ENCODE results near the gene CABS1. TPM values are rescaled to one million over a fixed set of nuclear protein-coding genes. Genes with fewer than 3 reads are reported as not detected.

CABS1 gene
- total RNA-seq, 1 donor from 2014 or later, result not detected

DNA sequence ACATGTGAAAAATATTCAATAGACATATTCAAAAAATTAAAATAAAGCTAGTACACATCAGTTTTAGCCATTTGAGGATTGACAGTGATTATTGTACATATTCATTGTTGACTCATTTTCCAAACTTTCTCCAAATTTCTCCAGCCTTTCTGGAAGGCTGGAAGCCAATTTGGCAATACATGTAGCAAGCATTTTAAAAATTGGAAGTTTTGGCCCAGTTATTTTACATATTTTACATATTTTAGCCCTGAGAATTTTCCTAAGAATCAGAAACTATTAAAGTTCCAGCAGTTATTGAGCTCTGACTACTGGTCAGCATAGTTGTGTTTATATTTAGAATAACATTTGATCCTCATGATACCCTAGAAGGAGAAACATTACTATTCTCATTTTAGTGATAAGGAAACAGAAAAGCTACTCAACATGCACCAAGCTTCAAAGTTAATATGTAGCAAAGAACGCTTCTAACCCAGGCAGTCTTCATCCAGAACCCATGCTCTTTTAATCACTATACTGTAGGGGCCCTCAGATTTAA, 3.2 kb downstream of the CABS1 start:
- DNase-seq (ENCODE audit: low spot score), result no peak
- intact Hi-C loops (cut with micrococcal nuclease), result no loop called here
- Mint-ChIP-seq H3K36me3 (ENCODE audit: low read depth) (no peaks in the 10 kb centered on the region), H3K27ac (no peak overlapping the region), H3K4me1 (ENCODE audit: low read depth) (no peaks in the 10 kb centered on the region), H3K4me3 (no peak overlapping the region), H3K27me3 (ENCODE audit: insufficient read depth) (no peaks in the 10 kb centered on the region), H3K9me3 (no peaks in the 10 kb centered on the region)

DNA sequence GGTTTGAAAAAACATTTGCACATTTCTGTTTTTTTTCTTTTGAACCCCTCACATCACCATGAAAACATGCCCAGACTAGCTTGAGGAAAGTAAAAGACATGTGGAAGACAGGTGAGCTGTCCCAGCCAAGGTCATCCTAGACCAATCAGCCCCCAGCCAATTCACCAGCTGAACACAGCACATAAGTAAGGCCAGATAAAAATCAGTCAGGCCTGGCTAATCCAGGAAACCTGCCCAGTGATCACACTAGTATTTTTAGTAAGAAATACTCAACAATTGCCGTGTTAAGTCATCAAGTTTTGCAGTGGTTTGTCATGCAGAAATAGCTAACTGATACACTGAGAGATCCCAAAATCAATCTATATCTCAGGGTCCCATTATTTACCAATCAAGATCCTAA, 21.4 kb downstream of the CABS1 start:
- intact Hi-C loops (cut with micrococcal nuclease), result no loop called here
- Mint-ChIP-seq H3K36me3 (ENCODE audit: low read depth) (no peaks in the 10 kb centered on the region), H3K4me3 (no peak overlapping the region), H3K27ac (no peak overlapping the region), H3K9me3 (no peaks in the 10 kb centered on the region), H3K4me1 (ENCODE audit: low read depth) (no peaks in the 10 kb centered on the region), H3K27me3 (ENCODE audit: insufficient read depth) (no peaks in the 10 kb centered on the region)
- no peak for DNase-seq (ENCODE audit: low spot score)

DNA sequence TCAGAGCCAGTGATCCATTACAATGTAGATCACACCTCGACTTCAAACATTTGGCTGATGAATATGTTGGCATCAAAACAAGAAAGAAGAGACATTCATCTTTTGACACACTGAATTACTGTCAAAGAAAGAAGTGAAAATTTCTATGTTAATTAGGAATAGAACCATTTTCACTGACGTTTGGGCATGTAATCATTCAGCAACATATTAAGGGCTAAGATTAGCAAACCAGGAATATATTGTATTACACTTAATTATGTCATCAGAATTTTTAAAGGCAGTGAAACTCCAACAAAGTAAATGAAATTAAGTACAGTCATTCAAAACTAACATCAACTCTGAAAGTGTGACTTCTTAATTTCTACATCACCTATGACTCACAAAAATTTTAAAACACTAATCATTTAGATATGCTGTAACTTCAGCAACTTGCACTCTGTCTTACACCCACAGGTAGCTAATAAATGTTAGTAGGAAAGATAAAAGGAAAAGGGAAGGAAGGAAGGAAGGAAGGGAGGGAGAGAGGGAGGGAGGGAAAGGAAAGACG, 24.4 kb downstream of the CABS1 start:
- H3K36me3 Mint-ChIP-seq (ENCODE audit: low read depth), result no peaks in the 10 kb centered on the region
- H3K4me3 Mint-ChIP-seq, result no peak overlapping the region
- H3K9me3 Mint-ChIP-seq, result no peaks in the 10 kb centered on the region
- H3K27me3 Mint-ChIP-seq (ENCODE audit: insufficient read depth), result no peaks in the 10 kb centered on the region
- no peak overlapping the region for H3K27ac Mint-ChIP-seq
- H3K4me1 Mint-ChIP-seq (ENCODE audit: low read depth), result no peaks in the 10 kb centered on the region
- DNase-seq (ENCODE audit: low spot score), result no peak
- intact Hi-C loops (cut with micrococcal nuclease), result no loop called here

DNA sequence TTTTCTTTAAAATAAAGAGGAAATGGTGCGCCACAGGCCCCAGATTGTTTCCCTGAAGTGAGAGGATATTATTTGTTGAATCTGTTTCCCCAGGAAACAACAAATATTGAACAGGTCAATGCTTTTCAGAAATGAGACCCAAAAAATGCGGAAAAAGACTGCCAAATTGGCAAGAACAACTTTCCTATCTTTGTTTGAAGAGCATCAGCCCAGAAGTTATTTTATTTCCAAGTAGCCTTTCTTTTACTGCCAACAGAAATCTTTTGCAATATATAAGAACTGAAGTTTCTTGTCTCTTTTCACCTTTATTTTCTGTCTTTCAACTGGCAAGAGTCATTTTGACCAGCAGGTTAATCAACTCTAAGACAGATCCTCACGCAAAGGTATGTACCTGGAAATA, 25.7 kb downstream of the CABS1 start, which contains the start of gene SMR3A:
Gene SMR3A (plus strand): TSS at position 301 of the 400 bp plus-strand sequence. CDS start 1,356 bp downstream, outside the sequence.
- no peaks in the 10 kb centered on the region for H3K27me3 Mint-ChIP-seq (ENCODE audit: insufficient read depth)

DNA sequence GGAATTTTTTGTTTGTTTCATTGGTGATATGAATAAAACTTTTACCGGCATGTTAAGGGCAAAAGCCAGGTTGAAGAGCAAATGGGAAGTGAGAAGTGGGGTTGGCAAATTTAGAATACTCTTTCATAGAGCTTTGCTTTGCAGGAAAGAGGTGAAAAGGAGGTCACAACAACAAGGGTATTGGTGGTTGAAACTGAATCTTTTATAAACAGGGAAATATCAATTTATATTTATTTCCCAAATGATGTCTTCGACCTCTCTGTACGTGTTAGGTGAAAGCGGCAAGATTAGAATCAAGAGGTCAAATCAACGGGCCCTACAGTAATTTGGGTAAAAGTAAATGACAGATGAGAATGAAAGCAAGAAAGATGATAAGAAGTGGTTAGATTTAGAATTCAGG, 29.2 kb downstream of the CABS1 start:
- Mint-ChIP-seq H3K27ac (no peak overlapping the region), H3K36me3 (ENCODE audit: low read depth) (no peaks in the 10 kb centered on the region)
- intact Hi-C loops (cut with micrococcal nuclease), result no loop called here

More for the DNA sequence above, 25.7 kb downstream of the CABS1 start, which contains the start of gene SMR3A:
- no peak within 1 kb of the TSS for H3K4me3 Mint-ChIP-seq
- DNase-seq (ENCODE audit: low spot score), result no peak
- no peak within 1 kb of the TSS for H3K27ac Mint-ChIP-seq
- intact Hi-C loops (cut with micrococcal nuclease), result no loop called here
- H3K4me1 Mint-ChIP-seq (ENCODE audit: low read depth), result no peaks in the 10 kb centered on the region
- no peaks in the 10 kb centered on the region for H3K9me3 Mint-ChIP-seq
- no peaks in the 10 kb centered on the region for H3K36me3 Mint-ChIP-seq (ENCODE audit: low read depth)

DNA sequence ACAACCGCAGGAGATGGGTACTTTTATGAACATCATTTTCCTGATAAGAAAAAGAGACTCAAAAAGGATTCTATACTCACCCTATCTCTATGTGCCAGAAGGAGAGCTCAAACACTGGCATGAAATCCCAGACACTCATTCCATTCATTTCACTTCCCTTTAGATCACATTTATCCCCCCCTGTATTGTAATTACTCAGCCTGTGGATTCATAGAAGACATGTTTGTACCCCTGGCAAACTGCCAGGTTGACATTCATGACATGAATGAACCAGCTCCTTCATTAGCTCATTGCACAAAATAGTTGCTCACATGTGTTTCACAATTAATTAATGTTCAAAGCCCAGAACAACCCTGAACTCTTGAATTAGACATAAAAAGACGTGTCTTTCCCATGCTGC, 30.7 kb downstream of the CABS1 start:
- Mint-ChIP-seq H3K9me3 (no peaks in the 10 kb centered on the region), H3K4me3 (no peak overlapping the region), H3K27ac (no peak overlapping the region), H3K36me3 (ENCODE audit: low read depth) (no peaks in the 10 kb centered on the region), H3K4me1 (ENCODE audit: low read depth) (no peaks in the 10 kb centered on the region), H3K27me3 (ENCODE audit: insufficient read depth) (no peaks in the 10 kb centered on the region)
- no peak for DNase-seq (ENCODE audit: low spot score)
- intact Hi-C loops (cut with micrococcal nuclease), result no loop called here

More for the DNA sequence above, 29.2 kb downstream of the CABS1 start:
- no peak overlapping the region for H3K4me3 Mint-ChIP-seq
- H3K9me3 Mint-ChIP-seq, result no peaks in the 10 kb centered on the region
- DNase-seq (ENCODE audit: low spot score), result no peak
- H3K27me3 Mint-ChIP-seq (ENCODE audit: insufficient read depth), result no peaks in the 10 kb centered on the region
- H3K4me1 Mint-ChIP-seq (ENCODE audit: low read depth), result no peaks in the 10 kb centered on the region

DNA sequence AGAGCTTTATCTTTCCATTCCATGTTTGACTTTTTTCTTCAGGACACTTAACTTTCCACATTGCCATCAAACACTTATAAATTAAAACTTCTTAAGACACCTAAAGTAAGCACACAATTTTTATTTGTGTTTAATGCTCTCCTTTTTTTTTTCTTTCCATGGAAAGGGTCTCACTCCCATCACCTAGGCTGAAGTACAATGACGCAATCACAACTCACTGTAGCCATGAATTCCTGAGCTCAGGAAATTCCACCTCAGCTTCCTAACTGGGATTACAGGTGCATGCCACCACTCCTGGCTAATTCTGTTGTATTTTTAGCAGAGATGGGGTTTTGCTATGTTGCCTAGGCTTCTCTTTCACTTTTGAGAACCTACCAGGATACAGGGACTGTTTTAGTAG, 33.0 kb downstream of the CABS1 start:
- DNase-seq (ENCODE audit: low spot score), result no peak
- no peak overlapping the region for H3K4me3 Mint-ChIP-seq
- intact Hi-C loops (cut with micrococcal nuclease), result no loop called here
- no peaks in the 10 kb centered on the region for H3K4me1 Mint-ChIP-seq (ENCODE audit: low read depth)
- H3K9me3 Mint-ChIP-seq, result no peaks in the 10 kb centered on the region
- no peaks in the 10 kb centered on the region for H3K36me3 Mint-ChIP-seq (ENCODE audit: low read depth)
- no peaks in the 10 kb centered on the region for H3K27me3 Mint-ChIP-seq (ENCODE audit: insufficient read depth)
- no peak overlapping the region for H3K27ac Mint-ChIP-seq

DNA sequence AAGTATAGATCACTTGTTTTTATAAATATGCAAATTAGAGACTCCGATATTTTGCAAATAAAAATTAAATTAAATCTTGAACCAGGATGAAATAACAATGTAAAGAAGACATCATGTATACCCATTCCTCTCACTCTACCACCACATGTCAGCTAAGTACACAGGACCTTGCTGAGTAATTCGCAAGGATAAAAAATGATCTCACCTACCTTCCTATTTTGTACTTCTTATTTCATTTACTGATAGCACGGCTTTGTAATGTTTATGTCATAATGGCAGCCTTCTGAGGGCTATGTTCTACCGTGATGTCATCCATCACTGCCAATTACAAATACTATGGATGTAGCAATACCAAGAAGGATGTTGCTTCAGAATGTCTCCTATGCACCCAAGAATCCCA, 37.2 kb downstream of the CABS1 start:
- no peaks in the 10 kb centered on the region for H3K4me1 Mint-ChIP-seq (ENCODE audit: low read depth)
- DNase-seq (ENCODE audit: low spot score), result no peak
- no peak overlapping the region for H3K27ac Mint-ChIP-seq
- no peaks in the 10 kb centered on the region for H3K36me3 Mint-ChIP-seq (ENCODE audit: low read depth)
- H3K27me3 Mint-ChIP-seq (ENCODE audit: insufficient read depth), result no peaks in the 10 kb centered on the region
- H3K4me3 Mint-ChIP-seq, result no peak overlapping the region
- H3K9me3 Mint-ChIP-seq, result no peaks in the 10 kb centered on the region
- intact Hi-C loops (cut with micrococcal nuclease), result no loop called here

DNA sequence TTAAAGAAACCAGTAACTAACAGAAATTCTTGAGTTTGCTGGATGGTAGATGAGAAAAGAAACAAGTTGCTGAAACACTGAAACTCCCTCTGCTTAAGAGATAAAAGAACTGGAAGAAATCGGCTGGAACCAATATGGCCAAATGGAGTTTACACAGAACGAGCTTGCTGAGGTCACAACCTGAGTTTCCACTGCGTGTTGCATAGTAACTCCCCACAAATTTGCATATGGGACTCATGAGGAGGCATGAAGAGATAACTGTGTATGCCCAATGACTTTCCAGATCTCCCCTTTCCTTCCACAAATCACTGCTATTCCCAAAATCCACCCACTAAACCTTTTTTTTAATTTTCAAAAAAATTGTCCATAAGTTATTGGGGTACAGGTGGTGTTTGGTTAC, 38.0 kb downstream of the CABS1 start:
- no peaks in the 10 kb centered on the region for H3K4me1 Mint-ChIP-seq (ENCODE audit: low read depth)

DNA sequence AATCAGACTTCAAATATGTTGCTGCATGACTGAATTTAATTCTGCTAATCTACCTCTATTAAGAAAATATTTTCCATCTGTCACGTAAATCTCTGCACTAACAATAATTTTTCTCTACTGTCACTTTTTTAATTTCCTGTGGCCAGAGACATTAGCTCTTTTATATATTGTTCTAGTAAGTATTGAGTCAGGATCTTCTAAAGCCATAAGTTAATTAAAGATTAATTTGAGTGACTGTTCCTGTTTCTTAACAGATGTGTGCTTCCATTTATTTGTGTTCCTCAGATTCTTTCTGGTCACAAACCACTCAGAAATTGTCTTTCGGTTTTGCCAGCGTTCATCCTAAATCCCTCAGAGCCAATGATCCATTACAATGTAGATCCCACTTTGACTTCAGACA, 45.8 kb downstream of the CABS1 start:
- intact Hi-C loops (cut with micrococcal nuclease), result no loop called here
- H3K9me3 Mint-ChIP-seq, result no peaks in the 10 kb centered on the region

More for the DNA sequence above, 38.0 kb downstream of the CABS1 start:
- DNase-seq (ENCODE audit: low spot score), result no peak
- no peaks in the 10 kb centered on the region for H3K36me3 Mint-ChIP-seq (ENCODE audit: low read depth)
- H3K9me3 Mint-ChIP-seq, result no peaks in the 10 kb centered on the region
- H3K27ac Mint-ChIP-seq, result no peak overlapping the region
- no peaks in the 10 kb centered on the region for H3K27me3 Mint-ChIP-seq (ENCODE audit: insufficient read depth)
- intact Hi-C loops (cut with micrococcal nuclease), result no loop called here
- no peak overlapping the region for H3K4me3 Mint-ChIP-seq

DNA sequence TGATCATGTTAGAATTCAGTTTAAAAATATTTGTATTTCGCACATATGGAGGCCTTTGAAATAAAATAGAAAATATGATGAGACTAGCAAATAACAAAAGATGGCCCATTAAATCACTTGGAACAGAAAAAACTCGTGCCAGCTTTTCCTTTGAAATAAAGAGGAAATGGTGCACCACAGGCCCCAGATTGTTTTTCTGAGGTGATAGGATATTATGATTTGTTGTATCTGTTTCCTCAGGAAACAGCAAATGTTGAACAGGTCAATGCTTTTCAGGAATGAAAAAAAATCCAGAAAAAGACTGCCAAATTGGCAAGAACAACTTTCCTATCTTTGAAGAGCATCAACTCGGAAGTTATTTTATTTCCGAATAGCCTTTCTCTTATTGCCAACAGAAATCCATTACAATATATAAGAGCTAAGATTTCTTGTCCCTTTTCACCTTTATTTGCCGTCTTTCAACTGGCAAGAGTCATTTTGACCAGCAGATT, 48.0 kb downstream of the CABS1 start, which contains the start of gene SMR3B:
Gene SMR3B (plus strand): TSS at position 441 of the 491 bp plus-strand sequence. CDS start 1,380 bp downstream, outside the sequence.
- no peaks in the 10 kb centered on the region for H3K36me3 Mint-ChIP-seq (ENCODE audit: low read depth)
- H3K4me1 Mint-ChIP-seq (ENCODE audit: low read depth), result no peaks in the 10 kb centered on the region
- H3K9me3 Mint-ChIP-seq, result no peaks in the 10 kb centered on the region
- no peak for DNase-seq (ENCODE audit: low spot score)
- intact Hi-C loops (cut with micrococcal nuclease), result no loop called here
- H3K4me3 Mint-ChIP-seq, result no peak within 1 kb of the TSS
- H3K27me3 Mint-ChIP-seq (ENCODE audit: insufficient read depth), result no peaks in the 10 kb centered on the region
- no peak within 1 kb of the TSS for H3K27ac Mint-ChIP-seq

More for the DNA sequence above, 45.8 kb downstream of the CABS1 start:
- Mint-ChIP-seq H3K27me3 (ENCODE audit: insufficient read depth) (no peaks in the 10 kb centered on the region), H3K36me3 (ENCODE audit: low read depth) (no peaks in the 10 kb centered on the region), H3K4me1 (ENCODE audit: low read depth) (no peaks in the 10 kb centered on the region), H3K4me3 (no peak overlapping the region), H3K27ac (no peak overlapping the region)
- no peak for DNase-seq (ENCODE audit: low spot score)
